Glomerular endothelial cell (primary cell): ENCODE measurements around the gene PDZD2. TPM values are rescaled to one million over a fixed set of nuclear protein-coding genes. Genes with fewer than 3 reads are reported as not detected.

Experiments
- DNase-seq: peaks from one replicate; pipeline ENCODE4 v3.0.0-alpha.2; 2011; ENCODE audit warnings: low read depth, low spot score; ENCODE audit errors: extremely low read depth
- total RNA-seq: library from RNA; depleted of rRNA; stranded (reverse); fragments of >200 nt; gene quantifications from 2 replicates; pipeline ENCODE4 v1.2.3, GENCODE V29; 2015

The PDZD2 gene
- total RNA-seq, 1 donor from 2014 or later, result 20.3 TPM

DNA sequence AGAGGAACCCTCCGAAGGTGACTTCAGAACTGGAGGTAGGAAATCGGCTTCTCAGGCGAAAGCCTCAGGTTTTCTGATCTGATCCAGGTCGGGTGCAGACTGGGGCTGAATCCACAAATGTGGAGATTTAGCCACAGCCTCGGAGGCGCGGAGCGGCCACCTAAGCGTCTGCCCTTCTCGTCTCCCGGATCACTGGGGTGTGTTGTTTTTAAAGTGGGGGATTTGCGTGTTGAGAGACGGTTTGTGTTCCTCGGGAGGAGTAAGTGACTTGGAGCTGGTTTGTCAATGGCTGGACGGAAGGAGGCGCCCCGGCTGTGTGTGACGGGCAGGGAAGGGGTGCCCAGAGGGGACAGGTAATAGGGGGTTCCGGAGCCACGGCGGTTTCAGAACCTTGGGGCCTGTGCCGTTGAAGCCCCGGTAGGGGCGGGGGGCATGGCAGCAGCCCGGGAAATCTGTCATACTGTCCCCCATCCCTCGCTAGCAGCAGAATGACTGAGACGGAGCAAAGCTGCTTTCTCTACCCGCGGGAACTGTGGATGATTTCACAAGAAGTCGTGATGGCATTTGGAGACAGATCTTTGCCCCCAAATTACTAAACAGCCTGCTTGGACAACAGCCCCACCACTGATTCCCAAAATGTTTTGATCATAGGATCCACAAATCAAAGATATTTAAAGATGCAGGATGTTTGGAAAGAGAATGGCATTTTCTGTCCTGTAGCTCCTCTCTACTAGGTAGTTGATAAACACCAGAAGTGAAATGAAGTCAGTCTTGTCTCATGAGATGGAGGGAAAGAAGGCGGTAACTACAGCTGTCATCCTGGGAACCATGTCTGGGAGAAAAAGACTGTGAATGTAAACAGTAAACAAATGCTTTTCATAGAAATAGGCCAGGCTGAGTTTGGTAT lies 216.5 kb downstream of the PDZD2 start:
- no peak for DNase-seq

DNA sequence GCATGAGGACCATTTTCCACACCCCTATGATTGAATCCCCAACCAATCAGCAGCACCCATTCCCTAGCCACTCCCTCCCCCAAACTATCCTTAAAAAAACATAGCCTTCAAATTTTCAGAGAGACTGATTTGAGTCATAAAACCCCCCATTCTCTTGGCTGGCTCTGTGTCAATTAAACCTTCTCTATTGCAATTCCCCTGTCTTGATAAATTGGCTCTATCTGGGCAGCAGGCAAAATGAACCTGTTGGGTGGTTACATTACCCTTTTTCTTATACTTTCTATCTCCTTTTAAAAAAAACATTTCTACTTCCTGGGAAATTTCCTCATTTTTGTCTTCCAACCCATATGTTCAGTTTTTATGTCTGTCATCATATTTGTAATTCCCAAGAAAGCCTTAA lies 220.2 kb downstream of the PDZD2 start:
- no peak for DNase-seq

DNA sequence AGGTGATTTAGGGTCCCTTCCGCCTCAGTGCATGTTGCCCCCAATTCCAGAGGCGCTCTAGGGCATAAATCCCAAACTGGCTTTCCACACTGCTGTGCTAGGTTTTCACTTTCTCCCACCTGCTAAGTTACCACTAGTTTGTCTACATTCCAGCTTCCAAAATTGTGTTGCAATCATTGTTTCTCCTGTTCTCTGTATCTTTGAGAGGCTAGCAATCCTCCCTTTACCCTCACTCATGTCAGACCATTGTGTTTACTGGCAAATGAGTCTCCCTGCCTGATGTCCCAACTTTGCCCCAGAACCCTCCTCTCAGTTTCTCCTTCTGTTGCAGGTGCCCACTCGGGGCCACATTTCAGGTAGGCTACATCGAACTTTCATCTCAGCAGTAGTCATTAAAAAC lies 221.3 kb downstream of the PDZD2 start:
- no peak for DNase-seq

DNA sequence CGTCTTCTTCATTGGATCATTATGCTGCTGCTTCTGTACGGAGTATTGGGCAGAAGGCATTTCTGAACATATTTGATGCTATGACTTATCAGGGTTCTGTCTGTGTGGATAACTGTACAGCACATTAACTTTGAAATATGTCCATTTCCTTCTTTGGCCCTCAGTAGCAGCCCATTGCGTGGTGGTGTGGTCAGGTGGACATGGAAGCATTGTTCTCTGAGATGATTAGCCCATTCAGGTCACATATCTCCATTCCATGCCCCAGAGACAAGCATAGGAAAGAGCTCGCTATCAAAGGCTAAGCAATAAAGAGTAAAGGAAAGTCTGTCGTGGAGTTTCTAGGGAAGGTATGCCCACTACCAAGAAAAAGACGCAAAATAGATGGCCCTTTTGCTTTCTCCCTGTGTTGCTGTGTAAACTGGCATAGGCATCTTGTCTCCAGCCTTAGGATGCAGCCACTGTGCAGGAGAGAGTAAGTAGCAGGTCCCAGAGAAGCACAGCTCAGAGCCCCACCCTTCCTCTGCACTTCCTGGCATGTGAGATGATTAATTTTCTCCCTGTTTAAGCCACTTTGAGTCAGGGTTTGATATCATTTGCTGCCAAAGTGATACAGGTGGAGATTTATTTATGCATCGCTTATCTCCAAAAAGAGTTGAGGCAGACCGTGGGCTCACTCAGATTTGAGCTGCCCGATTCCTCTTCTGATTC lies 221.9 kb downstream of the PDZD2 start:
- DNase-seq, result no peak

DNA sequence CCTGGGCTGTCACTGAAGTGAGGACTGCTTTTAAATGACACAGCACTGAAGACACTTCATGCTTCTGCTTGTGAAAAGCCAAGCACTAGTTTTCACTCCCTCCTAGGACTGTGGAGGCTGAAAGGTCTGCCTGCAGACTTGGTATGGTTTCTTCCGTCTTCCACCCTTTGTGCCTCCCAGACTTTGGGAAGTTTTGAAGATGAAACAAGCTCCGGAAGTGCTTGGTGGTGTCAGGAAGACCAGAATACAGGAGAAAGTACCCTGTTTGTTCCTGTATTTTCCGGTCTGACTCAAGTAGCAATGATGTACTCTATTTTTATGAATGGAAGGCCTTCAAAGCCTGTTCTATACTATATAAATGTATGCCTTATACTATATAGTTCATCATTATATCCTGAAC lies 222.7 kb downstream of the PDZD2 start:
- no peak for DNase-seq

DNA sequence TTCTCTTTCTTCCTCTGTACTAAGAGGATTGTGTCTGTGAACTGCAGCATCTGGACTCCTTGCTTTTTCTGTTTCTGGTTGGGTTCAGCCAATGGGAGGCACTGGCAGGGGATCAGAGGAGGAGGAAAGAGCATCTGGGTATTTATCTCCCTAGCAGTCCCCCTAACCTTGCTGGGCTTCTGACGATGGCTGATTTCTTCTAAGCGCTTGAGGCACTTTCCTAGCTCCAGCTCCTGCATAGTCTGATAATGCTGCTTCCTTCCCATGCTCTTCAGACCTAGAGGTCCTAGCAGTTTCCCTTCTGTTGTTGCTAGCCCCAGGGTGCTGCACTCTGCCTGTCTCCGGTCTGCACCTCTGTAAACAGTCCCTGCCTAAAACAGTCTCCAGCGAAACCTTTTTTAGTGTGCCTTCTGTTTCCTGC lies 225.1 kb downstream of the PDZD2 start:
- DNase-seq, result no peak

DNA sequence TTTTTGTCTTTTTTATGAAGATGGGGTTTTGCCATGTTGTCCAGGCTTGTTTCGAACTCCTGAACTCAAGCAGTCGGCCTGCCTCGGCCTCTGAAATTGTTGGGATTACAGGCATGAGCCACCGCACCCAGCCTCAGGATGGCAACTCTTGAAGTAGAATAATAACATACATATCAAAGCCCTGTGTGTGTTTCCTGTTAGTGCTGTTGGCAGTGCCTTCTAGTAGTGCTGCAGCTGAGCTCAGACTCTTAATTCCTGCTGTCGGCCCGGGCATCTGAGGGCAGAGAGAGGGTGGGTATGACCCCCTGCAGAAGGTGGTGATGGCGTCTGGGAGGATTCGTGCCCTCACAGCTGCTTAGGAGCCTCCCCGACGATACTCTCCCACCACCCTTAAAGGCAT lies 227.2 kb downstream of the PDZD2 start:
- no peak for DNase-seq

DNA sequence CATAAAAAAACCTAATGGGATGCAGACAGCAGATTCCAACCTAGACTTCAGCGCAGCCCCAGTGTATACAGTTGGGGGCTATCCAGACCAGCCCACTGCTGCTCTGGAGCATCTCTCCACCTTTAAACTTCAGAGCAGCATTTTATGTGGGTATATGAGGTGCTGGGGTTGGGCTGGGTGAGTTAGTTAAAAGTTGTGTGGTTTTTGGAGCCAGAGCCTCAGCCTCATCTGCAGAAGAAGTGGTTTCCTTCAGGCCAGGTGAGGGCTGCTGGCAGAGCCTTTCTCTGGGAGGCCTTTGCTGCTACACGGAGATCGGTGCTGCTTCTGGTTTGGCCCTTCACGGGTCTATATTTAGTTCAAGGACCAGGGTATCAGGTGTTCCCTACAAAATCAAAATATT lies 228.3 kb downstream of the PDZD2 start:
- DNase-seq, result no peak

DNA sequence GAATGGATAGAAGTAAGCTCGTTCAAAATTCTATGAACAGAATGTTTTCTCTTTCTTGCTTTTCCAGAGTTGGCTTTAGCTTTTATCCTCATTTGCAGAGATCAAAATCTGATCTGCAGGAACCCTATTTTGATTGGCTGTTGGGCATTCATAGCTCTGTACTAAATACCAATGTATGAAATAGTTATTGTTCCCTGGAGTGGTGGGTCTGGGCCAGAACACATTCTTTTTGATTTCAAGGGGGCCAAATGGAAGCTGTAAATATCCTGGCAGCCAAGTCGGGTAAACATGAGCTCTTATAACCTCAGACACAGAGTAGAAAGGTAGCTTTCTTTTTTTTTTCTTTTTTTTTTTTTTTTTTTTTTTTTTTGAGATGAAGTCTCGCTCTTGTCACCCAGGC lies 241.5 kb downstream of the PDZD2 start:
- DNase-seq, result no peak

DNA sequence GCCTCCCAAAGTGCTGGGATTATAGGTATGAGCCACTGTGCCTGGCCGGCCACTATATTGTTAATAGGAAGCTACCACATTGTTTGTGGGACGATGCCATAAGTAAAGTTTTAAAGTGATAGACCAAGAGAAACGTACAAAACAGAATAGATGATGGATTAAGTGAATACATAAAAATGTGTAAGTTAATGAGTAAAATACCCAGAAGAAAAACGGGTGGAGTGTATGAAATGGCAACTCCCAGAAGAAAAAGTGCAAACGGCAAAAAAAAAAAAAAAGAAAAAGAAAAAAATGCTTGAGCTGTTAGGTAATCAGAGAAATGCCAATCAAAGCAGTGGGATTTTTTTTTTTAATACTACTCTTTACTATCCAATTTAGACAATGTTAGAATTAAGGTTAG lies 246.0 kb downstream of the PDZD2 start:
- no peak for DNase-seq

DNA sequence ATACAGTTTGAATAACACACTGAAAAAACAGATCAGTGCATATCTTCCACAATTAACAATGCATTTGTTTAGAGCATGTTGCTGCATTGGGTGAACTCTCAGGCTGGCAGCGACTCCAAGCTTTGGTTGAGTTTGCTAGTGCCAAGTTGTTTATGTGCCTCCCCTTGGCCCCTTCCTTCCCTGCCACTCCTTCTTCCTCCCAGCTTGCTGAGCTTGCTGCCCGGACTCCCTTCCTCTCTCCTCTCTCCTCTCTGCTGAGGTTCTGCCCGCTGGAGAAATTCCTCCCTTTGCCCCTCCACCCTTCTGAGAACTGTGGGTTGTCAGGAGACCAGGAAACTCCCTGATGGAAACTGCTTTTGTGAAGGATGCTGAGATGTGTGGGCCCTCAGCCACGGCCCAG lies 247.3 kb downstream of the PDZD2 start:
- no peak for DNase-seq

DNA sequence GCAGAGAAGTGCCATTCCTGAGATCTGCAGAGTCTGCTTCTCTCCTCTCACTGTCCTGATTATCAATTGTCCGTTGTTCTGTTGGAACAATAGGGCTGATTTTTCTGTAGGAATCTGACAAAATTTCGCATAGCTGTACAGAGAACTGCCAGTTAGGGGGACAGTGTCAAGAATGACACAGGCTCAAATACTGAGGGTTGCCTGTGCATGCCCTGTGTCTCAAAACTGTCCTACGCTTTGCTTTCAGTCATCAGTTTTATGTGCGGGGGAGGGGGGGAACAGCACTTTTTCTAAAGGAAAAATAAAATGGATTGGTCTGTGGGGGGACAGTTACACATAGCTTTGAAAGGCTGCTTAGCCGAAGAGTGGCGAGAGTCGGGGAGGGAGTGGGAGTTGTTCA lies 248.6 kb downstream of the PDZD2 start:
- no peak for DNase-seq

DNA sequence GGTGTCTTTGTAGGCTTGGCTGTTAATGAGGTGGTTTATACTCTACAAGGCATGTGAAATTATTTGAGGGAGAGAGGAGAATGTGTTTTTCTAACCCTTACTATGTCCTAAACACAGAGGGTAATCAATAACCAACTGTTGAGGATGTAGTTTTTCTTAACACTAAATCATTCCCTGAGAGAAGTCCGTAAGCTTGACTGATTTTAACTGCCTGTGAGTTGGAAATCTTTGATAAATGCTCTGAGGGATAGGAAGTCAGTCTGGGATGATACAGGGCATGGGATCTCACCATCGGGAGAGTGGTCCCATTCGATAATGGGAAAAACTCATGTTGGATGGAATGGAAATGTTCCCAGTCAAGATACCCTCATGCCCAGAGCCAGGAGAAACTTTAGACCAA lies 249.6 kb downstream of the PDZD2 start:
- no peak for DNase-seq

DNA sequence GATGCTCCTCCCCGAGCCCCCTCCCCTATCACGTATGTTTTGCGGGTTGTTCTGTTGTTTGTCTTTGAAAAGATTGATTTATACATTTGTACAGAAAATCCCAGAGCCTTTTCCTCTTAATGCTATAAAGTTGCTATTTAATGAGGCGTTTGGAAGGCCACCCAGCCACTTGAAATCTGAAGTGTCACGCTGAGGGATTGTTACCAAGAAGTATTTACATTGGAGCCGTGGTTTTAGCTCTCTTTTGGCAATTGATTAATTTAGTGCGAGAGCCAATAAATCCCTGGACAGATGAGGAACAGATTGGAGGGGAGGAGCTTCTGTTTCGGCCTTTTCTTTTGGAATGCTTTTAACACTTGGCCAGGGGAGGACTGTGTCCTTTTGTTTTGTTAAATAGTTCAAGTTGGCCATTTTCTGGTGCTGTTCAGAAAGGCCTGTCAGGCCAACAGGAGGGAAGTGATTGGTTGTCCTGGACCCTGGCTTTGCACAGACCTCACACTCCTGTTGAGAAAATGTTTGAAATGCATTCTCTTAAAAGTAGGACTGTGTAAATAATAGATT lies 250.2 kb downstream of the PDZD2 start:
- no peak for DNase-seq

DNA sequence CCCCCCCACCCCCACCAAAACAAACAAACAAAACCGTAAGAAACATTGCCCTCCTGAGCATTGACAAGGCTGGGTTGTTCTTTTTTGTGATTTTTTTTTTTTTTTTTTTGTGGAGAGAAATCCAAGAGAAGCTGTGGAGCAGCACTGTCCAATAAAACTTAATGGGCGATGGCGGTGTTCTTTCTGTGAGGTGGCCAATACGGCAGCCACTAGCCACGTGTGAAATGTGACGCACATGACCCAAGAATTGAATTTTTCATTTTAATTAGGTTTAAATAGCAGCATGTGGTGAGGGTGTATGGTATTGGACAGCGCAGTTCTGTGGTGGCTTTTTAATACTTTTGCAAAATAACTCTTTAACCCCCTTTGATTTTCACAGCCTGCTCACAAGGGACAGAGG lies 251.1 kb downstream of the PDZD2 start:
- no peak for DNase-seq

DNA sequence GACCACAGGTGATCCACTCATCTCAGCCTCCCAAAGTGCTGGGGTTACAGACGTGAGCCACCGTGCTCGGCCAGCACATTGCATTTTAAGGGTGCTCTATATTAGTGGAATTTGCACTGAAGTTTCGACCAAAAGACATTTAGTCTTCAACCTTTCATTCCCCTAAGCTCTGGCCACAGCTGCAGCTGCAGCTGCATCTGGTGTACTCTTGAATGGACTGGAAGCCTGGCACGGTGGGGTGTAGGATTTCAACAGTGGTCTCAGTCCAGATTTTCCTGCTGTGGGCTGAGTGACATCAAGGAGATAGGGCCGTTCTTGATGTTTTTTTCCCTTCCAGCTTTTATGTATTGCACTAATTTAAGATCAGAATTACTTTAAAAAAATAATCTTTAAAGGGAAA lies 255.2 kb downstream of the PDZD2 start:
- no peak for DNase-seq

DNA sequence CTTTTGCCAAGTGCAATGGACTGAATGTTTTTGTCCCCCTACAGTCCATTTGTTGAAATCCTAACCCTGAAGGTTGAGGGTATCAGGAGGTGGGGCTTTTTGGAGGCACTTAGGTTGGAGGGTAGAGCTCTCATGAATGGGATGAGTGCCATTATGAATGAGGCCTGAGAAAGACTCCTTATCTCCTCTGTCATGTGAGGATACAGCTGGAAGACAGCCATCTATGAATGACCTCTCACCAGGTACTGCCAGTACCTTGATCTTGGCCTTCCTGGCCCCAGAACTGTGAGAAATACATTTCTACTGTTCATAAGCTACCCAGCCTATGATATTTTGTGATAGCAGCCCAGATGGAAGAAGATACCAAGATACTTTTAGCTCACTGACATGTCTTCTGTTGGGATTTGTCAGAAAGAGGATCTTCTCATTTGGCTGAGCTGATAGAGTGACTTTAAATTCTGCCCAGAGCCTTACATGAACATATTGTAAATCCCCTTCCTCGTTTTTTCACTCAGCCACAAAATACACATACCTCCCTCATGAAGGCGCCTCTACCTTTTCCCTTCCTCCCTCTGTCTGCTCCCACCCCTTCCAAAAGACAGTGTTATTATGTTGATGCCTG lies 256.4 kb downstream of the PDZD2 start:
- DNase-seq, result no peak

DNA sequence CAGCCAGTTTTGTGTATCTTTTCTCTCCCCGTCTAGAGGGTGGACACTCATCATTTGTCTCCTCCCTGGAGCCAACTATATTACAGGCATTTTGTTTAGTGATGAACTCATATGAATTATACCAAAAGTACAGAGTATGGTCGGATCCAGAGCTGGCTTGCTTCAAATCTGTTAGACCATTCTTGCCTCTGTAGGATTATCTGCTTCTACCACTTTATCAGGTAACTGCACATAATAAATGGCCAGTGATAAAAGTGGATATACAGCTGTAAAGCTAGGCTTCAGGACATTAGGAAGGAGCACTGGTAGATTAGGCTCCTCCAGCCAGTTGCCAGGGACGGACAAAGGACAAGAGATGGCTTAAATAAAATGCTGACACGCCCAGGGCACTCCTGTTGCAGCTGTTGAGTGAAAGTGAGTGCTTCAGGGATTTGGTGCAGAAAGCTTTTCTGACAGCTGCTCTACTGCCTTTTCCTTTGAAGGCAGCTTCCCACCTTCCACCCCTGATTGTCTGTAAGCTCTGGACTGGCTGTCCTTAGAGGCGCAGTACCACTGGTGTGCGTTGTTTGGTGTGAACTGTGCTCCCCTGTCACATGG lies 259.2 kb downstream of the PDZD2 start:
- DNase-seq, result no peak

DNA sequence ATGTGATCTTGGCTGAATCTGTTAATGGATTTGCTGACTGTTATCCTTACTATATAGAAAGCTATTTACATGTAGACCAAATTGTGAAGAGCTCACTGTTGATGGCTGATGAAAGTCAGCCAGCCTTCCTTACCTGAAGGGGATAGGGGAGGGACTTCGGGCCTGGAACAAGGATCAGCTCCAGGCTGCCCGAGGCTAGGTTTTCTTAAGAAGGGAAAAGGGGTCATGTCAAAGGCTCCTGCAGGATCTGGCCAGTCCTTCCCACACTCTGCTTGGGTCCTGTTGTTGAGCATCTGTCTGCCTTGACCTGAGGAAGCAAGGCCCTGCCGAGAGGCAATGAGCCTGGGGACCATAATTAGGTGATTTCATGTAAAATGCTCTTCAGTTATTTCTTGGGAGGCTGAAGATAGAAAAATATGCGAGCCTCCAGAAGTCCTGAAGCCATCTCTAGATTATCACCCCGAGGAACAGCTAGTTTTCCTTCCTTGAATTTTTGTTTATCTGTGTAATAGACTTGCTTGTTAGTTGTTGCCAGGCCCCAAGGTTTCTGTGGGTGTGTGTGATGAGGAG lies 261.4 kb downstream of the PDZD2 start:
- no peak for DNase-seq

DNA sequence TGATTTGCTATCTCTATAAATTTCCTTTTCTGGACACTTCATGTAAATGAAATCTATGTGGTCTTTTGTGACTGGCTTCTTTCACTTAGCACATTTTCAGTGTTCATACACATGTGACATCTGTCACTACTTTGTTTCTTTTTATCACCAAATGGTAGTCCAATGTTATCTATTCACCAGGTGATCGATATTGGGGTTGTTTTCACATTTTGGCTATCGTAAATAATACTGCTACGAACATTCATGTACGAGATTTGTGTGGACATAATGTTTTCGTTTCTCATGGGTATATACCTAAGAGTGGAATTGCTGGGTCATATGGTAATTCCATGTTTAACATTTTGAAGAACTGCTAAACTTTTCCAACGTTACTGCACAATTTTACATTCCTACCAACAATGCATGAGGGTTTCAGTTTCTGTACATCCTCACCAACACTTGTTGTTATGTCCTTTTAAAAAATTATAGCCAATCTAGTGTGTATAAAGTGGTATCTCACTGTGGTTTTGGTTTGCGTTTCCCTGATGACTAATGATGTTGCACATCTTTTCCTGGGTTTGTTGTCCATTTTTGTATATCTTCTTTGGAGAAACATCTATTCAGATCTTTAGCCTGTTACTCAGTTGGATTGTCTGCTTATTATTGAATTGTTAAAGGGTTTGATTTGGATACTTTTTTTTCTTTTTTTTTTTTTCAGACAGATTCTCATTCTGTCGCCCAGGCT lies 263.0 kb downstream of the PDZD2 start:
- no peak for DNase-seq
